ENCODE measurements around the gene KRT32.

DNA sequence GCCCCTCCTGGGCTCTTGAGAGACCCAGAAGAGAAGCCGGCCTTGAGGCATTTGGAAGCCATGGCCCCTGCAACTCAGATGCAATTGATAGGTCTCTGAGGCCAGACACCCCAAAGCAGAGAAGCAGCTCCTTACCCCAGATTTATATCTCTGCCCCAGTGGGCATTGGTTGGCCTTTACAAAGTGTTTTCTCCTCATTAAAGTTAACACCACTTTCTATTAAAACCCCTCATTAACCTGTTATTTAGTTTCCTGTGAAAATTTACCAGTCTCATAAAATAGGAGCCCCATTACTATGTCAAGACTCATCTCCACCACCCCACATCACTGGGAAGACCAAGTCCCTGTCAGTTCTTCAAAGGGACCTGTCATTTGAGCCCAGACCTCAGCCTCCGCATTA, 13.8 kb upstream of the KRT32 start, which contains the start of gene KRT35:
- TF ChIP-seq, protein P1, sequence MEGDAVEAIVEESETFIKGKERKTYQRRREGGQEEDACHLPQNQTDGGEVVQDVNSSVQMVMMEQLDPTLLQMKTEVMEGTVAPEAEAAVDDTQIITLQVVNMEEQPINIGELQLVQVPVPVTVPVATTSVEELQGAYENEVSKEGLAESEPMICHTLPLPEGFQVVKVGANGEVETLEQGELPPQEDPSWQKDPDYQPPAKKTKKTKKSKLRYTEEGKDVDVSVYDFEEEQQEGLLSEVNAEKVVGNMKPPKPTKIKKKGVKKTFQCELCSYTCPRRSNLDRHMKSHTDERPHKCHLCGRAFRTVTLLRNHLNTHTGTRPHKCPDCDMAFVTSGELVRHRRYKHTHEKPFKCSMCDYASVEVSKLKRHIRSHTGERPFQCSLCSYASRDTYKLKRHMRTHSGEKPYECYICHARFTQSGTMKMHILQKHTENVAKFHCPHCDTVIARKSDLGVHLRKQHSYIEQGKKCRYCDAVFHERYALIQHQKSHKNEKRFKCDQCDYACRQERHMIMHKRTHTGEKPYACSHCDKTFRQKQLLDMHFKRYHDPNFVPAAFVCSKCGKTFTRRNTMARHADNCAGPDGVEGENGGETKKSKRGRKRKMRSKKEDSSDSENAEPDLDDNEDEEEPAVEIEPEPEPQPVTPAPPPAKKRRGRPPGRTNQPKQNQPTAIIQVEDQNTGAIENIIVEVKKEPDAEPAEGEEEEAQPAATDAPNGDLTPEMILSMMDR (conservative IDR thresholded peaks at IDR 0.05; ENCODE audit: low read depth, low read length), result no peak
- TF ChIP-seq EZH2 (IDR thresholded peaks at IDR 0.05; ENCODE audit: borderline replicate concordance, low read depth, low read length, poor library complexity, severe bottlenecking), result no peak
